ENCODE results near the gene TMBIM1. TPM values are rescaled to one million over a fixed set of nuclear protein-coding genes. Genes with fewer than 3 reads are reported as not detected.
A peak's percentile ranks its signal among the peaks of the same experiment; 100 is the strongest.

TMBIM1 gene
- total and polyA plus RNA-seq, 9 of the 15 experiments (the other 6 are each of a cell fraction or from before 2014, with no cell fraction given), result 14.2 to 105 (median 47.0) TPM

GRCh38 chr2:218269900-218270720 lies 22.2 kb downstream of the TMBIM1 start, which contains the start of the genes AAMP and PNKD (continued):
- TF ChIP-seq SAFB2 (IDR thresholded peaks at IDR 0.05; ENCODE audit: borderline replicate concordance, low read depth, low read length, severe bottlenecking) (no peak), MCM3 (IDR thresholded peaks at IDR 0.05) (no peak), HNRNPLL (IDR thresholded peaks at IDR 0.05; ENCODE audit: low read depth, low read length, poor library complexity, severe bottlenecking) (peak; percentile 51), ZBTB11 (CRISPR knock-in tag; IDR thresholded peaks at IDR 0.05) (peak in 1 of 3 experiments; percentile 87; a peak in 2 of 6 replicates), SETDB1 (IDR thresholded peaks at IDR 0.05; ENCODE audit: low read length) (no peak), L3MBTL2 (IDR thresholded peaks at IDR 0.05) (peak; percentile 39), FOXJ3 (CRISPR knock-in tag; IDR thresholded peaks at IDR 0.05) (no peak), RBM25 (IDR thresholded peaks at IDR 0.05; ENCODE audit: low read depth, low read length, severe bottlenecking) (peak; percentile 83), HBP1 (CRISPR knock-in tag; IDR thresholded peaks at IDR 0.05) (no peak), ZNF347 (CRISPR knock-in tag; IDR thresholded peaks at IDR 0.05; ENCODE audit: low read depth) (no peak), SAFB (IDR thresholded peaks at IDR 0.05; ENCODE audit: borderline replicate concordance, low read depth, low read length) (no peak), ZBTB49 (CRISPR knock-in tag; IDR thresholded peaks at IDR 0.05; ENCODE audit: borderline replicate concordance) (no peak), ZNF277 (CRISPR knock-in tag; IDR thresholded peaks at IDR 0.05; ENCODE audit: borderline replicate concordance) (no peak), MEF2A (IDR thresholded peaks at IDR 0.05; ENCODE audit: control insufficient read depth, low read depth, low read length) (no peak), ID3 (CRISPR knock-in tag; IDR thresholded peaks at IDR 0.05) (no peak), ID3 (tag; IDR thresholded peaks at IDR 0.05) (no peak), PRPF4 (IDR thresholded peaks at IDR 0.05; ENCODE audit: insufficient read depth, low read depth, low read length, poor library complexity, severe bottlenecking) (no peak)
